Pancreas (tissue), 10 donors: ENCODE data around the gene ANKRD13C. TPM values are rescaled to one million over a fixed set of nuclear protein-coding genes. Genes with fewer than 3 reads are reported as not detected.
"Not testable (repeated sequence)": the region's sequence is repeated elsewhere in the genome, so short reads cannot be mapped to it uniquely, and the experiment has no call there.

Experiments used
- ATAC-seq, 4 donors: fragments of 200-7000 bp; cut with Tn5 transposase; one replicate each; pipeline versions ENCODE4 v1.8.0 to v1.9.1; 2020; ENCODE audit warnings: mild to moderate bottlenecking in 4 of 4, moderate library complexity in 4 of 4
- DNase-seq, 6 donors: peaks; one replicate each; pipeline ENCODE4 v3.0.0-alpha.2; 2020
- FAIRE-seq: peaks from 2 replicates; lab custom pipeline; 2012; peaks lifted over from hg19 to GRCh38; lab: Jason Lieb, UNC
- H3K27ac ChIP-seq, 4 donors: fragments of 200-600 bp; sonication (generic); 1 replicate in 3 of 4; 2 replicates in 1 of 4; pipeline versions ENCODE4 v1.5.0 to v1.8.0; 2020
- H3K27me3 ChIP-seq, 4 donors: fragments of 200-600 bp; one replicate each; pipeline ENCODE4 v1.8.0; 2021
- H3K36me3 ChIP-seq, 3 donors: fragments of 200-600 bp; sonication (generic) in 1 of 3; one replicate each; pipeline versions ENCODE4 v1.5.0 to v1.8.0; 2020 to 2021
- H3K4me1 ChIP-seq, 3 donors: fragments of 200-600 bp; one replicate each; pipeline ENCODE4 v1.8.0; 2021
- H3K4me3 ChIP-seq, 4 donors: fragments of 200-600 bp; sonication (generic) in 2 of 4; one replicate each; pipeline versions ENCODE4 v1.5.0 to v1.8.0; 2020 to 2021
- H3K9me3 ChIP-seq, 4 donors: fragments of 200-600 bp; one replicate each; pipeline ENCODE4 v1.8.0; 2021
- WGBS, 2 donors: extraction: QIAGEN DNeasy Blood & Tissue Kit; methylation state at CpG; one replicate each; pipeline ENCODE4 v1.1.7; 2013; 5-methylcytosine and 5-hydroxymethylcytosine counted together
- intact Hi-C, 3 donors: fragments of 100-400 bp; cut with DNase I; formaldehyde crosslinking; loops; one replicate each; pipeline versions ENCODE4 v1.11.1 to v1.14.2; 2022
- polyA plus RNA-seq, 2 donors: library from polyadenylated mRNA; stranded (reverse); fragments of 200-250 nt; gene quantifications; one replicate each; pipeline ENCODE4 v1.2.3, GENCODE V29; 2013
- total RNA-seq, 6 donors: library from RNA; stranded (reverse); fragmentation: NEBNext Ultra II Directional in 4 of 6; extraction: Animal tissue kit (Norgen Biotek cat#: 25700) in 4 of 6; gene quantifications; one replicate each; pipeline versions ENCODE4 v1.2.1 to v1.2.4, GENCODE V29; 2021 to 2023
- TF ChIP-seq, protein P1 (sequence below), 4 donors: fragments of 200-600 bp; sonication (generic) in 3 of 4; IDR thresholded peaks; one replicate each; pipeline versions ENCODE4 v1.5.0 to v1.8.0; 2021; ENCODE audit warnings: antibody characterized with exemption in 4 of 4
- donor health status: healthy with polysubstance abuse.
- donor health status: DM: no; HTN: no; CAD: no; lungs with moderate emphysema.
- donor health status: DM: no; HTN: no; CAD: no.
- donor health status: control.
- donor health status: control.
- donor health status: Bipolar disorder and iron deficiency.
- donor health status: DM: yes; HTN: yes; CAD: no.
- donor health status: DM: no; HTN: no; CAD: no.
- donor health status: DM: no; HTN: no; CAD: no.
- donor health status: DM: yes; HTN: yes; CAD: no.

The ANKRD13C gene
- total and polyA plus RNA-seq, 8 donors, result 4.6 to 13.0 (median 8.1) TPM

GRCh38 chr1:70385477-70385876, 31.0 kb upstream of the ANKRD13C start:
- WGBS, 2 donors, result 79 to 87% methylated on average over 6 of the region's 6 CpGs
- H3K9me3 ChIP-seq, result no peaks in the 10 kb centered on the region
- no peak overlapping the region for H3K27ac ChIP-seq
- no peaks in the 10 kb centered on the region for H3K36me3 ChIP-seq
- H3K4me3 ChIP-seq, result no peak overlapping the region
- ATAC-seq, result no peak
- intact Hi-C loops, result no loop called here
- no peaks in the 10 kb centered on the region for H3K4me1 ChIP-seq
- FAIRE-seq, result no peak
- TF ChIP-seq, protein P1, sequence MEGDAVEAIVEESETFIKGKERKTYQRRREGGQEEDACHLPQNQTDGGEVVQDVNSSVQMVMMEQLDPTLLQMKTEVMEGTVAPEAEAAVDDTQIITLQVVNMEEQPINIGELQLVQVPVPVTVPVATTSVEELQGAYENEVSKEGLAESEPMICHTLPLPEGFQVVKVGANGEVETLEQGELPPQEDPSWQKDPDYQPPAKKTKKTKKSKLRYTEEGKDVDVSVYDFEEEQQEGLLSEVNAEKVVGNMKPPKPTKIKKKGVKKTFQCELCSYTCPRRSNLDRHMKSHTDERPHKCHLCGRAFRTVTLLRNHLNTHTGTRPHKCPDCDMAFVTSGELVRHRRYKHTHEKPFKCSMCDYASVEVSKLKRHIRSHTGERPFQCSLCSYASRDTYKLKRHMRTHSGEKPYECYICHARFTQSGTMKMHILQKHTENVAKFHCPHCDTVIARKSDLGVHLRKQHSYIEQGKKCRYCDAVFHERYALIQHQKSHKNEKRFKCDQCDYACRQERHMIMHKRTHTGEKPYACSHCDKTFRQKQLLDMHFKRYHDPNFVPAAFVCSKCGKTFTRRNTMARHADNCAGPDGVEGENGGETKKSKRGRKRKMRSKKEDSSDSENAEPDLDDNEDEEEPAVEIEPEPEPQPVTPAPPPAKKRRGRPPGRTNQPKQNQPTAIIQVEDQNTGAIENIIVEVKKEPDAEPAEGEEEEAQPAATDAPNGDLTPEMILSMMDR (IDR thresholded peaks at IDR 0.05), result no peak
- no peak for DNase-seq
- H3K27me3 ChIP-seq, result no peaks in the 10 kb centered on the region

GRCh38 chr1:70384542-70384941, 30.0 kb upstream of the ANKRD13C start:
- DNase-seq, result no peak
- no peak for FAIRE-seq
- H3K27me3 ChIP-seq, result no peaks in the 10 kb centered on the region
- no peaks in the 10 kb centered on the region for H3K9me3 ChIP-seq
- H3K4me3 ChIP-seq, result no peak overlapping the region
- no peaks in the 10 kb centered on the region for H3K36me3 ChIP-seq
- WGBS, 2 donors, result 91 to 100% methylated on average over 2 of the region's 2 CpGs
- intact Hi-C loops, result no loop called here
- no peak overlapping the region for H3K27ac ChIP-seq
- ATAC-seq, result no peak
- TF ChIP-seq, protein P1 (IDR thresholded peaks at IDR 0.05), result no peak
- no peaks in the 10 kb centered on the region for H3K4me1 ChIP-seq

GRCh38 chr1:70383483-70383882, 29.0 kb upstream of the ANKRD13C start:
- DNase-seq, result no peak
- intact Hi-C loops, result no loop called here
- H3K4me3 ChIP-seq, result no peak overlapping the region
- 90 to 91% methylated on average over 3 of the region's 3 CpGs for WGBS, 2 donors
- TF ChIP-seq, protein P1 (IDR thresholded peaks at IDR 0.05), result no peak
- H3K9me3 ChIP-seq, result no peaks in the 10 kb centered on the region
- no peaks in the 10 kb centered on the region for H3K4me1 ChIP-seq
- no peaks in the 10 kb centered on the region for H3K27me3 ChIP-seq
- no peak overlapping the region for H3K27ac ChIP-seq
- FAIRE-seq, result no peak
- ATAC-seq, result no peak
- H3K36me3 ChIP-seq, result no peaks in the 10 kb centered on the region

DNA sequence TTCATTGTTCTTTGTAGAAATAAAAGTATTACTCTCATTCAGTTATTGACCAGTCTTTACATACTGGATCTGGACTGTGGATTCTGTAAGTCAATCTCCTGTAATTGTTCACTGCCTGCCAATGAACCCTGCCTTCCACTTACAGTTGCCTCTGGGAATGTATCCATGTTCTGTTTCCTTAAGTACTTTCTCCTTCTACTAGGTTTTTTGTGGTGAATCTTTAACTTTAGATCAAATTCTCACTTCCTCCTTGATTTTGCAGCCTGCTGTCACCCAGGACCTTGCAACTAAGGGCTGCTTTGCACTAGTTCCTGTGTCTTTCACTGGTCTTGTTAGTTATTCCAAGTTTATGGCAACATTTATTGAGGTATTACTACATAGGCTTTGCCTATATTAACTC, 28.2 kb upstream of the ANKRD13C start:
- no peaks in the 10 kb centered on the region for H3K9me3 ChIP-seq
- no peak overlapping the region for H3K4me3 ChIP-seq
- H3K27me3 ChIP-seq, result no peaks in the 10 kb centered on the region
- FAIRE-seq (no peak), ATAC-seq (no peak), DNase-seq (no peak)
- H3K4me1 ChIP-seq, result no peaks in the 10 kb centered on the region
- no peak overlapping the region for H3K27ac ChIP-seq
- TF ChIP-seq, protein P1 (IDR thresholded peaks at IDR 0.05), result no peak
- H3K36me3 ChIP-seq, result no peaks in the 10 kb centered on the region
- intact Hi-C loops, result no loop called here

DNA sequence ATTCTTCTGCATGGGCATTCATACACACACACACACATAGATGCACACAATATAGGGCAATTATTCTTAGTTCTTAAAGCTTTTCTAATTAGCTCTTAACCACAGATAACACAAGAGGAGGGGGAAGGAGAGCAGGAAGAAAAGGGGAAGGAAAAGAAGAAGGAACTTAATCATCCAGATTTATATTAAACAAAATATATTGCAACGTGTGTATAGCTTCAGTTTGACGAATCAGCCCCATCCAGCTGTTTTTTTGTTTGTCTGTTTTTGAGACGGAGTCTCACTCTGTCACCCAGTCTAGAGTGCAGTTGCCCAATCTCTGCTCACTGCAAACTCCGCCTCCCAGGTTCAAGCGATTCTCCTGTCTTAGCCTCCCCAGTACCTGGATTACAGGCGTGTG, 21.7 kb upstream of the ANKRD13C start:
- Histone ChIP-seq H3K4me3 (no peak overlapping the region), H3K27me3 (no peaks in the 10 kb centered on the region), H3K36me3 (no peaks in the 10 kb centered on the region), H3K27ac (no peak overlapping the region), H3K9me3 (no peaks in the 10 kb centered on the region), H3K4me1 (no peaks in the 10 kb centered on the region)
- FAIRE-seq, result no peak
- no peak for ATAC-seq
- TF ChIP-seq, protein P1 (IDR thresholded peaks at IDR 0.05), result no peak
- 63 to 88% methylated on average over 6 of the region's 6 CpGs for whole genome bisulfite sequencing, 2 donors
- intact Hi-C loops, result no loop called here
- no peak for DNase-seq

DNA sequence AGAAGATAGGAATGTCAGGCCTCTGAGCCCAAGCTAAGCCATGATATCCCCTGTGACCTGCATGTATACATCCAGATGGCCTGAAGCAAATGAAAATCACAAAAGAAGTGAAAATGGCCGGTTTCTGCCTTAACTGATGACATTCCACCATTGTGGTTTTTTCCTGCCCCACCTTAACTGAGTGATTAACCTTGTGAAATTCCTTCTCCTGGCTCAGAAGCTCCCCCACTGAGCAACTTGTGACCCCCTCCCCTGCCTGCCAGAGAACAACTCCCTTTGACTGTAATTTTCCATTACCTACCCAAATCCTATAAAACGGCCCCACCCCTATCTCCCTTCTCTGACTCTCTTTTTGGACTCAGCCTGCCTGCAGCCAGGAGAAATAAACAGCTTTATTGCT, 19.1 kb upstream of the ANKRD13C start:
- H3K27me3 ChIP-seq, H3K4me1 ChIP-seq, intact Hi-C loops, DNase-seq, H3K27ac ChIP-seq, H3K4me3 ChIP-seq, H3K36me3 ChIP-seq, FAIRE-seq, H3K9me3 ChIP-seq, ATAC-seq: not testable (repeated sequence)
- WGBS, 2 donors, result 82 to 85% methylated on average over 2 of the region's 2 CpGs
